Measurements from ENCODE around the gene CHD2.

Gene CHD2

GRCh38 chr15:93005133-93005532 is 105.0 kb downstream of the CHD2 start:
- no peak for TF ChIP-seq CTCF (IDR thresholded peaks at IDR 0.05; ENCODE audit: low read depth, low read length)

GRCh38 chr15:93007994-93008393 is 107.9 kb downstream of the CHD2 start:
- no peaks in the 10 kb centered on the region for H3K27me3 ChIP-seq
- peaks cover 85% of the 10 kb centered on the region for H3K36me3 ChIP-seq
- no peaks in the 10 kb centered on the region for H3K9me3 ChIP-seq
- H3K4me3 ChIP-seq (ENCODE audit: low read depth, low read length), result no peak overlapping the region
- TF ChIP-seq CTCF (IDR thresholded peaks at IDR 0.05; ENCODE audit: low read depth, low read length), result no peak
- no peak for DNase-seq
- H3K4me1 ChIP-seq, result no peaks in the 10 kb centered on the region

More at GRCh38 chr15:93005133-93005532, 105.0 kb downstream of the CHD2 start:
- Histone ChIP-seq H3K4me3 (ENCODE audit: low read depth, low read length) (no peak overlapping the region), H3K9me3 (no peaks in the 10 kb centered on the region), H3K4me1 (no peaks in the 10 kb centered on the region), H3K36me3 (peaks cover 85% of the 10 kb centered on the region), H3K27me3 (no peaks in the 10 kb centered on the region)
- DNase-seq, result no peak

GRCh38 chr15:93012786-93013185 is 112.7 kb downstream of the CHD2 start:
- no peak for TF ChIP-seq CTCF (IDR thresholded peaks at IDR 0.05; ENCODE audit: low read depth, low read length)
- no peaks in the 10 kb centered on the region for H3K27me3 ChIP-seq
- H3K36me3 ChIP-seq, result peaks cover 96% of the 10 kb centered on the region
- DNase-seq, result no peak
- H3K9me3 ChIP-seq, result no peaks in the 10 kb centered on the region
- no peaks in the 10 kb centered on the region for H3K4me1 ChIP-seq
- no peak overlapping the region for H3K4me3 ChIP-seq (ENCODE audit: low read depth, low read length)

- no peak for TF ChIP-seq CTCF (IDR thresholded peaks at IDR 0.05; ENCODE audit: low read depth, low read length)
- DNase-seq, result no peak
- no peaks in the 10 kb centered on the region for H3K4me1 ChIP-seq
- peaks cover 96% of the 10 kb centered on the region for H3K36me3 ChIP-seq
- no peaks in the 10 kb centered on the region for H3K27me3 ChIP-seq
- no peaks in the 10 kb centered on the region for H3K9me3 ChIP-seq
- no peak overlapping the region for H3K4me3 ChIP-seq (ENCODE audit: low read depth, low read length)
These were observed 117.4 kb downstream of the CHD2 start for GRCh38 chr15:93017526-93017925.

- Histone ChIP-seq H3K36me3 (peaks cover 96% of the 10 kb centered on the region), H3K27me3 (no peaks in the 10 kb centered on the region), H3K4me3 (ENCODE audit: low read depth, low read length) (no peak overlapping the region), H3K9me3 (no peaks in the 10 kb centered on the region), H3K4me1 (no peaks in the 10 kb centered on the region)
- peak; percentile 44 for TF ChIP-seq CTCF (IDR thresholded peaks at IDR 0.05; ENCODE audit: low read depth, low read length)
- no peak for DNase-seq
These were observed 118.5 kb downstream of the CHD2 start for GRCh38 chr15:93018574-93018973.

- DNase-seq, result no peak
- Histone ChIP-seq H3K36me3 (peaks cover 96% of the 10 kb centered on the region), H3K9me3 (no peaks in the 10 kb centered on the region), H3K27me3 (no peaks in the 10 kb centered on the region), H3K4me1 (no peaks in the 10 kb centered on the region), H3K4me3 (ENCODE audit: low read depth, low read length) (no peak overlapping the region)
- TF ChIP-seq CTCF (IDR thresholded peaks at IDR 0.05; ENCODE audit: low read depth, low read length), result no peak
These were observed 119.0 kb downstream of the CHD2 start for GRCh38 chr15:93019090-93019489.

Data from BE2C (cell line).